ENCODE measurements around the gene ZNF521.

GRCh38 chr18:25284281-25284680, 67.7 kb downstream of the ZNF521 start:
- no peak for TF ChIP-seq EZH2 (IDR thresholded peaks at IDR 0.05; ENCODE audit: low read depth, unreplicated experiment)
- no peak for TF ChIP-seq POLR2AphosphoS5 (IDR thresholded peaks at IDR 0.05; ENCODE audit: low read depth)
- TF ChIP-seq REST (IDR thresholded peaks at IDR 0.05; ENCODE audit: unreplicated experiment), result no peak
- TF ChIP-seq, protein P1, sequence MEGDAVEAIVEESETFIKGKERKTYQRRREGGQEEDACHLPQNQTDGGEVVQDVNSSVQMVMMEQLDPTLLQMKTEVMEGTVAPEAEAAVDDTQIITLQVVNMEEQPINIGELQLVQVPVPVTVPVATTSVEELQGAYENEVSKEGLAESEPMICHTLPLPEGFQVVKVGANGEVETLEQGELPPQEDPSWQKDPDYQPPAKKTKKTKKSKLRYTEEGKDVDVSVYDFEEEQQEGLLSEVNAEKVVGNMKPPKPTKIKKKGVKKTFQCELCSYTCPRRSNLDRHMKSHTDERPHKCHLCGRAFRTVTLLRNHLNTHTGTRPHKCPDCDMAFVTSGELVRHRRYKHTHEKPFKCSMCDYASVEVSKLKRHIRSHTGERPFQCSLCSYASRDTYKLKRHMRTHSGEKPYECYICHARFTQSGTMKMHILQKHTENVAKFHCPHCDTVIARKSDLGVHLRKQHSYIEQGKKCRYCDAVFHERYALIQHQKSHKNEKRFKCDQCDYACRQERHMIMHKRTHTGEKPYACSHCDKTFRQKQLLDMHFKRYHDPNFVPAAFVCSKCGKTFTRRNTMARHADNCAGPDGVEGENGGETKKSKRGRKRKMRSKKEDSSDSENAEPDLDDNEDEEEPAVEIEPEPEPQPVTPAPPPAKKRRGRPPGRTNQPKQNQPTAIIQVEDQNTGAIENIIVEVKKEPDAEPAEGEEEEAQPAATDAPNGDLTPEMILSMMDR (conservative IDR thresholded peaks at IDR 0.05; ENCODE audit: low read depth in 2 of 2), result no peak
- TF ChIP-seq JUNB (IDR thresholded peaks at IDR 0.05; ENCODE audit: unreplicated experiment), result no peak
- no peak for TF ChIP-seq CREB1 (CRISPR knock-in tag; IDR thresholded peaks at IDR 0.05; ENCODE audit: low read depth)
- TF ChIP-seq, protein P2, sequence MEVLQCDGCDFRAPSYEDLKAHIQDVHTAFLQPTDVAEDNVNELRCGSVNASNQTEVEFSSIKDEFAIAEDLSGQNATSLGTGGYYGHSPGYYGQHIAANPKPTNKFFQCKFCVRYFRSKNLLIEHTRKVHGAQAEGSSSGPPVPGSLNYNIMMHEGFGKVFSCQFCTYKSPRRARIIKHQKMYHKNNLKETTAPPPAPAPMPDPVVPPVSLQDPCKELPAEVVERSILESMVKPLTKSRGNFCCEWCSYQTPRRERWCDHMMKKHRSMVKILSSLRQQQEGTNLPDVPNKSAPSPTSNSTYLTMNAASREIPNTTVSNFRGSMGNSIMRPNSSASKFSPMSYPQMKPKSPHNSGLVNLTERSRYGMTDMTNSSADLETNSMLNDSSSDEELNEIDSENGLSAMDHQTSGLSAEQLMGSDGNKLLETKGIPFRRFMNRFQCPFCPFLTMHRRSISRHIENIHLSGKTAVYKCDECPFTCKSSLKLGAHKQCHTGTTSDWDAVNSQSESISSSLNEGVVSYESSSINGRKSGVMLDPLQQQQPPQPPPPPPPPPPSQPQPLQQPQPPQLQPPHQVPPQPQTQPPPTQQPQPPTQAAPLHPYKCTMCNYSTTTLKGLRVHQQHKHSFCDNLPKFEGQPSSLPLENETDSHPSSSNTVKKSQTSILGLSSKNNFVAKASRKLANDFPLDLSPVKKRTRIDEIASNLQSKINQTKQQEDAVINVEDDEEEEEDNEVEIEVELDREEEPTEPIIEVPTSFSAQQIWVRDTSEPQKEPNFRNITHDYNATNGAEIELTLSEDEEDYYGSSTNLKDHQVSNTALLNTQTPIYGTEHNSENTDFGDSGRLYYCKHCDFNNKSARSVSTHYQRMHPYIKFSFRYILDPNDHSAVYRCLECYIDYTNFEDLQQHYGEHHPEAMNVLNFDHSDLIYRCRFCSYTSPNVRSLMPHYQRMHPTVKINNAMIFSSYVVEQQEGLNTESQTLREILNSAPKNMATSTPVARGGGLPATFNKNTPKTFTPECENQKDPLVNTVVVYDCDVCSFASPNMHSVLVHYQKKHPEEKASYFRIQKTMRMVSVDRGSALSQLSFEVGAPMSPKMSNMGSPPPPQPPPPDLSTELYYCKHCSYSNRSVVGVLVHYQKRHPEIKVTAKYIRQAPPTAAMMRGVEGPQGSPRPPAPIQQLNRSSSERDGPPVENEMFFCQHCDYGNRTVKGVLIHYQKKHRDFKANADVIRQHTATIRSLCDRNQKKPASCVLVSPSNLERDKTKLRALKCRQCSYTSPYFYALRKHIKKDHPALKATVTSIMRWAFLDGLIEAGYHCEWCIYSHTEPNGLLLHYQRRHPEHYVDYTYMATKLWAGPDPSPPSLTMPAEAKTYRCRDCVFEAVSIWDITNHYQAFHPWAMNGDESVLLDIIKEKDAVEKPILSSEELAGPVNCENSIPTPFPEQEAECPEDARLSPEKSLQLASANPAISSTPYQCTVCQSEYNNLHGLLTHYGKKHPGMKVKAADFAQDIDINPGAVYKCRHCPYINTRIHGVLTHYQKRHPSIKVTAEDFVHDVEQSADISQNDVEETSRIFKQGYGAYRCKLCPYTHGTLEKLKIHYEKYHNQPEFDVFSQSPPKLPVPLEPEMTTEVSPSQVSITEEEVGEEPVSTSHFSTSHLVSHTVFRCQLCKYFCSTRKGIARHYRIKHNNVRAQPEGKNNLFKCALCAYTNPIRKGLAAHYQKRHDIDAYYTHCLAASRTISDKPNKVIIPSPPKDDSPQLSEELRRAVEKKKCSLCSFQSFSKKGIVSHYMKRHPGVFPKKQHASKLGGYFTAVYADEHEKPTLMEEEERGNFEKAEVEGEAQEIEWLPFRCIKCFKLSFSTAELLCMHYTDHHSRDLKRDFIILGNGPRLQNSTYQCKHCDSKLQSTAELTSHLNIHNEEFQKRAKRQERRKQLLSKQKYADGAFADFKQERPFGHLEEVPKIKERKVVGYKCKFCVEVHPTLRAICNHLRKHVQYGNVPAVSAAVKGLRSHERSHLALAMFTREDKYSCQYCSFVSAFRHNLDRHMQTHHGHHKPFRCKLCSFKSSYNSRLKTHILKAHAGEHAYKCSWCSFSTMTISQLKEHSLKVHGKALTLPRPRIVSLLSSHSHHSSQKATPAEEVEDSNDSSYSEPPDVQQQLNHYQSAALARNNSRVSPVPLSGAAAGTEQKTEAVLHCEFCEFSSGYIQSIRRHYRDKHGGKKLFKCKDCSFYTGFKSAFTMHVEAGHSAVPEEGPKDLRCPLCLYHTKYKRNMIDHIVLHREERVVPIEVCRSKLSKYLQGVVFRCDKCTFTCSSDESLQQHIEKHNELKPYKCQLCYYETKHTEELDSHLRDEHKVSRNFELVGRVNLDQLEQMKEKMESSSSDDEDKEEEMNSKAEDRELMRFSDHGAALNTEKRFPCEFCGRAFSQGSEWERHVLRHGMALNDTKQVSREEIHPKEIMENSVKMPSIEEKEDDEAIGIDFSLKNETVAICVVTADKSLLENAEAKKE (CRISPR knock-in tag; IDR thresholded peaks at IDR 0.05), result no peak
- TF ChIP-seq STAT1 (IDR thresholded peaks at IDR 0.05; ENCODE audit: unreplicated experiment), result no peak
- TF ChIP-seq ZNF114 (CRISPR knock-in tag; IDR thresholded peaks at IDR 0.05), result no peak
- TF ChIP-seq EZH2phosphoT487 (IDR thresholded peaks at IDR 0.05; ENCODE audit: unreplicated experiment), result no peak
- no peak for TF ChIP-seq ZNF331 (CRISPR knock-in tag; IDR thresholded peaks at IDR 0.05; ENCODE audit: low read depth)
- TF ChIP-seq, protein P3, sequence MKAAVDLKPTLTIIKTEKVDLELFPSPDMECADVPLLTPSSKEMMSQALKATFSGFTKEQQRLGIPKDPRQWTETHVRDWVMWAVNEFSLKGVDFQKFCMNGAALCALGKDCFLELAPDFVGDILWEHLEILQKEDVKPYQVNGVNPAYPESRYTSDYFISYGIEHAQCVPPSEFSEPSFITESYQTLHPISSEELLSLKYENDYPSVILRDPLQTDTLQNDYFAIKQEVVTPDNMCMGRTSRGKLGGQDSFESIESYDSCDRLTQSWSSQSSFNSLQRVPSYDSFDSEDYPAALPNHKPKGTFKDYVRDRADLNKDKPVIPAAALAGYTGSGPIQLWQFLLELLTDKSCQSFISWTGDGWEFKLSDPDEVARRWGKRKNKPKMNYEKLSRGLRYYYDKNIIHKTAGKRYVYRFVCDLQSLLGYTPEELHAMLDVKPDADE (IDR thresholded peaks at IDR 0.05), result no peak
- TF ChIP-seq NANOG (IDR thresholded peaks at IDR 0.05; ENCODE audit: borderline replicate concordance), result no peak

Measured in GM23338 (cell line).